ENCODE results near the gene PI4K2A.

DNA sequence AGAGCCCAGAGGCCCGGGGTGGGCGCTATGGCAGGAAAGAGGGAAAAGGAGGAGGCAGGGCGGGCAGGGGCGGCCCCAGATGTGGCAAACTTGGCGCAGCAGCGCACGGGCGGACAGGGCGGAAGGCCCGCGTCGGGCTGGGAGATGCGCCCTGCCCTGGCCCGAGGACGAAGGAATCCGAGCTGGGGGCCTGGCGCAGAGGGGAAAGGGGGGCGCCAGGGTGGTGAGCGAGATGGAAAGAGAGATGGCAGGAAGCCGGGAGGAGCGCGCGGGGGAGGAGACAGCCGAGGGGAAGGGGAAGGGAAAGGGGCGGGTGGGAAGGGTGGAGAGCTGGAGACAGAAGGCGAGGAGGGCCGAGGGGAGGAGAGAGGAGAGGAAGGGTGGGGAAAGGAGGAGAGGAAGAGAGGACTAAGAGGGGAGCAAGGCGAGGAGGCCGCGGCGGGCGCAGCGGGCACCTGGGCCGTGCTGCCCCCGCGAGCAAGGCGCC is 72.9 kb downstream of the PI4K2A start, which contains the start of gene MARVELD1:
- TF ChIP-seq, protein P1, sequence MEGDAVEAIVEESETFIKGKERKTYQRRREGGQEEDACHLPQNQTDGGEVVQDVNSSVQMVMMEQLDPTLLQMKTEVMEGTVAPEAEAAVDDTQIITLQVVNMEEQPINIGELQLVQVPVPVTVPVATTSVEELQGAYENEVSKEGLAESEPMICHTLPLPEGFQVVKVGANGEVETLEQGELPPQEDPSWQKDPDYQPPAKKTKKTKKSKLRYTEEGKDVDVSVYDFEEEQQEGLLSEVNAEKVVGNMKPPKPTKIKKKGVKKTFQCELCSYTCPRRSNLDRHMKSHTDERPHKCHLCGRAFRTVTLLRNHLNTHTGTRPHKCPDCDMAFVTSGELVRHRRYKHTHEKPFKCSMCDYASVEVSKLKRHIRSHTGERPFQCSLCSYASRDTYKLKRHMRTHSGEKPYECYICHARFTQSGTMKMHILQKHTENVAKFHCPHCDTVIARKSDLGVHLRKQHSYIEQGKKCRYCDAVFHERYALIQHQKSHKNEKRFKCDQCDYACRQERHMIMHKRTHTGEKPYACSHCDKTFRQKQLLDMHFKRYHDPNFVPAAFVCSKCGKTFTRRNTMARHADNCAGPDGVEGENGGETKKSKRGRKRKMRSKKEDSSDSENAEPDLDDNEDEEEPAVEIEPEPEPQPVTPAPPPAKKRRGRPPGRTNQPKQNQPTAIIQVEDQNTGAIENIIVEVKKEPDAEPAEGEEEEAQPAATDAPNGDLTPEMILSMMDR (optimal IDR thresholded peaks at IDR 0.05 in 1 of 3, IDR thresholded peaks at IDR 0.05 in 1 of 3, conservative IDR thresholded peaks at IDR 0.05 in 1 of 3; ENCODE audit: extremely low read depth in 1 of 3, insufficient read depth in 2 of 3, low read length in 3 of 3): no peak
- no peak for TF ChIP-seq EZH2 (IDR thresholded peaks at IDR 0.05; ENCODE audit: low read length)

Data from keratinocyte (primary cell).